Muscle of leg (tissue), 11 donors: ENCODE measurements around the gene DNAJC13. TPM values are rescaled to one million over a fixed set of nuclear protein-coding genes. Genes with fewer than 3 reads are reported as not detected.
"Not testable (repeated sequence)": the region's sequence is repeated elsewhere in the genome, so short reads cannot be mapped to it uniquely, and the experiment has no call there.

ENCODE experiments used
- DNase-seq: peaks from one replicate; pipeline ENCODE4 v3.0.0; 2013
- H3K27ac ChIP-seq: one replicate; pipeline ENCODE4 v1.5.1; 2013; ENCODE audit warnings: mild to moderate bottlenecking, low read length, control low read depth
- H3K27me3 ChIP-seq: one replicate; pipeline ENCODE4 v1.6.1; 2013; ENCODE audit warnings: low read length; ENCODE audit not compliant: control insufficient read depth, insufficient read depth
- H3K36me3 ChIP-seq: one replicate; pipeline ENCODE4 v1.6.1; 2013; ENCODE audit warnings: low read length; ENCODE audit not compliant: control insufficient read depth, insufficient read depth
- H3K4me1 ChIP-seq: one replicate; pipeline ENCODE4 v1.6.1; 2013; ENCODE audit warnings: low read length; ENCODE audit not compliant: control insufficient read depth, insufficient read depth
- H3K4me3 ChIP-seq: one replicate; pipeline ENCODE4 v1.5.1; 2013; ENCODE audit warnings: low read length, control low read depth
- H3K9me3 ChIP-seq: replicated peaks from 2 replicates; pipeline ENCODE4 v1.6.1; 2013; ENCODE audit warnings: low read depth, low read length; ENCODE audit not compliant: control insufficient read depth
- WGBS: methylation state at CpG from one replicate; pipeline ENCODE4 v1.1.5; 2013; ENCODE audit warnings: missing lambda C conversion rate; ENCODE audit not compliant: insufficient coverage; 5-methylcytosine and 5-hydroxymethylcytosine counted together
- polyA plus RNA-seq, 8 donors: library from polyadenylated mRNA; unstranded; fragments of 120-200 nt; gene quantifications; one replicate each; pipeline versions ENCODE4 v1.2.1 to v1.2.3, GENCODE V29; 2013; ENCODE audit warnings: inconsistent platforms in 1 of 8, low replicate concordance in 1 of 8; ENCODE audit not compliant: insufficient read length in 8 of 8, insufficient read depth in 1 of 8
- total RNA-seq: library from RNA; stranded (reverse); fragments of 120-200 nt; gene quantifications from one replicate; pipeline ENCODE4 v1.2.4, GENCODE V29; 2013

Gene DNAJC13
- total and polyA plus RNA-seq, 9 donors = 29.9 to 43.1 (median 34.7) TPM

- Histone ChIP-seq H3K4me3 (no peak overlapping the region), H3K27me3 (no peaks in the 10 kb centered on the region), H3K36me3 (no peaks in the 10 kb centered on the region), H3K27ac (no peak overlapping the region), H3K4me1 (no peaks in the 10 kb centered on the region), H3K9me3 (no peaks in the 10 kb centered on the region)
- DNase-seq = no peak
- 82% methylated on average over 12 of the region's 14 CpGs for WGBS
These were observed 35.9 kb upstream of the DNAJC13 start for GRCh38 chr3:132381348-132381944.

GRCh38 chr3:132382267-132382666 is 35.0 kb upstream of the DNAJC13 start:
- Histone ChIP-seq H3K27me3 (no peaks in the 10 kb centered on the region), H3K4me3 (no peak overlapping the region), H3K4me1 (no peaks in the 10 kb centered on the region), H3K36me3 (no peaks in the 10 kb centered on the region), H3K27ac (no peak overlapping the region), H3K9me3 (no peaks in the 10 kb centered on the region)
- DNase-seq = no peak
- WGBS = no CpG with 5 or more reads among the region's 4 CpGs

GRCh38 chr3:132382688-132383194 is 34.6 kb upstream of the DNAJC13 start:
- no peaks in the 10 kb centered on the region for H3K4me1 ChIP-seq
- no peaks in the 10 kb centered on the region for H3K36me3 ChIP-seq
- no peaks in the 10 kb centered on the region for H3K27me3 ChIP-seq
- H3K9me3 ChIP-seq = no peaks in the 10 kb centered on the region
- H3K27ac ChIP-seq = no peak overlapping the region
- DNase-seq = no peak
- H3K4me3 ChIP-seq = no peak overlapping the region

- 97% methylated on average over 6 of the region's 8 CpGs for WGBS
- no peaks in the 10 kb centered on the region for H3K9me3 ChIP-seq
- H3K36me3 ChIP-seq = no peaks in the 10 kb centered on the region
- H3K4me1 ChIP-seq = no peaks in the 10 kb centered on the region
- H3K27me3 ChIP-seq = no peaks in the 10 kb centered on the region
- H3K4me3 ChIP-seq = no peak overlapping the region
- no peak overlapping the region for H3K27ac ChIP-seq
- DNase-seq = no peak
These were observed 31.0 kb upstream of the DNAJC13 start for GRCh38 chr3:132386259-132386658.

GRCh38 chr3:132392675-132393074 is 24.6 kb upstream of the DNAJC13 start:
- not testable (repeated sequence) for H3K27me3 ChIP-seq, H3K4me3 ChIP-seq, H3K27ac ChIP-seq, DNase-seq, H3K9me3 ChIP-seq, H3K4me1 ChIP-seq, H3K36me3 ChIP-seq
- no CpG with 5 or more reads among the region's 1 CpG for WGBS

GRCh38 chr3:132394320-132394719 is 23.0 kb upstream of the DNAJC13 start:
- no peaks in the 10 kb centered on the region for H3K27me3 ChIP-seq
- no peaks in the 10 kb centered on the region for H3K4me1 ChIP-seq
- H3K4me3 ChIP-seq = no peak overlapping the region
- DNase-seq = peak; percentile 90
- no peaks in the 10 kb centered on the region for H3K36me3 ChIP-seq
- no peaks in the 10 kb centered on the region for H3K9me3 ChIP-seq
- WGBS = no CpG with 5 or more reads among the region's 2 CpGs
- no peak overlapping the region for H3K27ac ChIP-seq

- Histone ChIP-seq H3K4me1 (no peaks in the 10 kb centered on the region), H3K27ac (no peak overlapping the region), H3K9me3 (no peaks in the 10 kb centered on the region), H3K4me3 (no peak overlapping the region), H3K27me3 (no peaks in the 10 kb centered on the region), H3K36me3 (no peaks in the 10 kb centered on the region)
- no CpG with 5 or more reads among the region's 1 CpG for WGBS
- no peak for DNase-seq
These were observed 22.2 kb upstream of the DNAJC13 start for GRCh38 chr3:132395126-132395525.

- H3K27me3 ChIP-seq = no peaks in the 10 kb centered on the region
- no peaks in the 10 kb centered on the region for H3K4me1 ChIP-seq
- no peak overlapping the region for H3K27ac ChIP-seq
- 91% methylated on average over 23 of the region's 24 CpGs for WGBS
- no peaks in the 10 kb centered on the region for H3K36me3 ChIP-seq
- H3K4me3 ChIP-seq = no peak overlapping the region
- H3K9me3 ChIP-seq = no peaks in the 10 kb centered on the region
- no peak for DNase-seq
These were observed 21.0 kb upstream of the DNAJC13 start for GRCh38 chr3:132396255-132396654.

GRCh38 chr3:132396776-132397175 is 20.5 kb upstream of the DNAJC13 start:
- not testable (repeated sequence) for H3K27me3 ChIP-seq, H3K27ac ChIP-seq, H3K36me3 ChIP-seq, DNase-seq, H3K4me3 ChIP-seq, H3K4me1 ChIP-seq, H3K9me3 ChIP-seq
- 83% methylated on average over 7 of the region's 8 CpGs for WGBS

GRCh38 chr3:132399054-132399929 is 18.0 kb upstream of the DNAJC13 start:
- Histone ChIP-seq H3K27ac (no peak overlapping the region), H3K4me1 (no peaks in the 10 kb centered on the region), H3K9me3 (no peaks in the 10 kb centered on the region), H3K4me3 (no peak overlapping the region), H3K27me3 (no peaks in the 10 kb centered on the region), H3K36me3 (no peaks in the 10 kb centered on the region)
- DNase-seq = peak; percentile 50
- WGBS = 100% methylated on average over 1 of the region's 5 CpGs
